ENCODE measurements around the gene DMD.
A peak's percentile ranks its signal among the peaks of the same experiment; 100 is the strongest.

DMD gene

GRCh38 chrX:33211356-33212260 is at the start of gene DMD:
DMD (minus strand) TSS chrX:33211549; CDS start chrX:33211312, 237 bp downstream.
- peak; percentile 67 for DNase-seq (ENCODE audit: low read depth, low spot score)
- peak within 1 kb of the TSS; percentile 27 for H3K4me3 ChIP-seq (ENCODE audit: low read depth, low read length)
- TF ChIP-seq, protein P1, sequence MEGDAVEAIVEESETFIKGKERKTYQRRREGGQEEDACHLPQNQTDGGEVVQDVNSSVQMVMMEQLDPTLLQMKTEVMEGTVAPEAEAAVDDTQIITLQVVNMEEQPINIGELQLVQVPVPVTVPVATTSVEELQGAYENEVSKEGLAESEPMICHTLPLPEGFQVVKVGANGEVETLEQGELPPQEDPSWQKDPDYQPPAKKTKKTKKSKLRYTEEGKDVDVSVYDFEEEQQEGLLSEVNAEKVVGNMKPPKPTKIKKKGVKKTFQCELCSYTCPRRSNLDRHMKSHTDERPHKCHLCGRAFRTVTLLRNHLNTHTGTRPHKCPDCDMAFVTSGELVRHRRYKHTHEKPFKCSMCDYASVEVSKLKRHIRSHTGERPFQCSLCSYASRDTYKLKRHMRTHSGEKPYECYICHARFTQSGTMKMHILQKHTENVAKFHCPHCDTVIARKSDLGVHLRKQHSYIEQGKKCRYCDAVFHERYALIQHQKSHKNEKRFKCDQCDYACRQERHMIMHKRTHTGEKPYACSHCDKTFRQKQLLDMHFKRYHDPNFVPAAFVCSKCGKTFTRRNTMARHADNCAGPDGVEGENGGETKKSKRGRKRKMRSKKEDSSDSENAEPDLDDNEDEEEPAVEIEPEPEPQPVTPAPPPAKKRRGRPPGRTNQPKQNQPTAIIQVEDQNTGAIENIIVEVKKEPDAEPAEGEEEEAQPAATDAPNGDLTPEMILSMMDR (IDR thresholded peaks at IDR 0.05; ENCODE audit: low read depth, low read length) = no peak
- in situ Hi-C loops (cut with HindIII; ENCODE audit: low sequenced_read_pairs) = no loop called here

- H3K4me3 ChIP-seq (ENCODE audit: low read depth, low read length) = no peak overlapping the region
- in situ Hi-C loops (cut with HindIII; ENCODE audit: low sequenced_read_pairs) = no loop called here
- TF ChIP-seq, protein P1 (IDR thresholded peaks at IDR 0.05; ENCODE audit: low read depth, low read length) = no peak
- no peak for DNase-seq (ENCODE audit: low read depth, low spot score)
These were observed 41.0 kb upstream of the DMD start for GRCh38 chrX:33252306-33252825.

GRCh38 chrX:33218819-33219218 is 7.5 kb upstream of the DMD start:
- H3K4me3 ChIP-seq (ENCODE audit: low read depth, low read length) = no peak overlapping the region
- DNase-seq (ENCODE audit: low read depth, low spot score) = no peak
- TF ChIP-seq, protein P1 (IDR thresholded peaks at IDR 0.05; ENCODE audit: low read depth, low read length) = no peak
- in situ Hi-C loops (cut with HindIII; ENCODE audit: low sequenced_read_pairs) = no loop called here

- no peak for DNase-seq (ENCODE audit: low read depth, low spot score)
- in situ Hi-C loops (cut with HindIII; ENCODE audit: low sequenced_read_pairs) = no loop called here
- TF ChIP-seq, protein P1 (IDR thresholded peaks at IDR 0.05; ENCODE audit: low read depth, low read length) = no peak
- H3K4me3 ChIP-seq (ENCODE audit: low read depth, low read length) = peak overlapping the region; percentile 14
These were observed 1.2 kb downstream of the DMD start for GRCh38 chrX:33210156-33210555.

DNA sequence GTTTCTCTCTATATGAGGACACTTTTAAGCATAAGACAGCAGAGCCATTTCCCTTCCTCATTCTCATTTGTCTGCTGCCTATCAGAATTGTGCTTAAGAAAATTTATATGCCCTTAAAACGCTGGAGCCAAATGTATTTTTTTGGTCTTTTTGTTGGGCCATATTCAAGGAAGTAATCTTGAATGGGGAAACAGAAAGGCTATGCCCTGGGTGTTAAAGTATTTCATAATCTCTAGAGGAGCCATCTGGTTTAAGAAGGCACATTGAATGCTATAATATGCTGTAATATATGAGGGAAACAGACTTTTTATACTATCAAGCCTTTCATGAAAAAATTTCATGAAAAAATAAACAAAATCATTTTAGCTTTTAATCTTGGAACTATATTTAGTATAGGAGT is 4.3 kb downstream of the DMD start:
- no peak overlapping the region for H3K4me3 ChIP-seq (ENCODE audit: low read depth, low read length)
- in situ Hi-C loops (cut with HindIII; ENCODE audit: low sequenced_read_pairs) = no loop called here
- no peak for DNase-seq (ENCODE audit: low read depth, low spot score)
- TF ChIP-seq, protein P1 (IDR thresholded peaks at IDR 0.05; ENCODE audit: low read depth, low read length) = no peak

DNA sequence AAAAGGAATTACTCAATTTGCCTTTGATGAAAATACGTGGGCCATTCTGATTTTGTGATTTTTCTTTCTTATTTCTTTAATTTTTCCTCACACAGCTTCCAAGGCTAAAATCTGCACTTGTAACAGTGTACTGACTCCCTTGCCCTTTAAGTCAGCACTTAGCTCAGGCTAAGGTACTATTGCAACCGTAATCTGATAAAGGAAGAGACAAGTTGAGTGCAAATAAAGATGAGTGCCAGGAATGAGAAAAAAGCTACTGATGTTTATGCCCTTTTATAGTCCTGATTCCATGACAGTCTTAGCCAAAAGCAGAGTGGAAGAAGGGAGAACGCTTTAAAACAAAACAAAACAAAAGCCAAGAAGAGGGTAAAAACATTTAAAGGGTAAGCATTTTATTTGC is 6.0 kb downstream of the DMD start:
- DNase-seq (ENCODE audit: low read depth, low spot score) = no peak
- in situ Hi-C loops (cut with HindIII; ENCODE audit: low sequenced_read_pairs) = no loop called here
- TF ChIP-seq, protein P1 (IDR thresholded peaks at IDR 0.05; ENCODE audit: low read depth, low read length) = no peak
- no peak overlapping the region for H3K4me3 ChIP-seq (ENCODE audit: low read depth, low read length)

Measured in astrocyte of the spinal cord (primary cell).